KBM-7 (cell line): ENCODE results near the gene DCHS2.

Experiments
- DNase-seq: peaks from one replicate; pipeline ENCODE4 v3.0.0-alpha.2; 2015
- in situ Hi-C: fragments of 300-500 bp; cut with MboI; formaldehyde crosslinking; loops from 2 replicates; pipeline ENCODE4 v1.14.3; 2020; ENCODE audit warnings: low sequenced_read_pairs, low pct_unique_long_range_greater_than_20kb, mixed read lengths

Gene DCHS2

GRCh38 chr4:154416190-154416547, 75.4 kb downstream of the DCHS2 start:
- DNase-seq, result no peak
- in situ Hi-C loops, result no loop called here

GRCh38 chr4:154415313-154415712, 76.3 kb downstream of the DCHS2 start:
- DNase-seq, result no peak
- in situ Hi-C loops, result no loop called here

GRCh38 chr4:154414796-154415195, 76.8 kb downstream of the DCHS2 start:
- DNase-seq, result no peak
- in situ Hi-C loops, result no loop called here

- DNase-seq, result no peak
- in situ Hi-C loops, result no loop called here
These were observed 77.2 kb downstream of the DCHS2 start for GRCh38 chr4:154414371-154414770.

- in situ Hi-C loops, result no loop called here
- DNase-seq, result no peak
These were observed 84.2 kb downstream of the DCHS2 start for GRCh38 chr4:154407443-154407842.

GRCh38 chr4:154406018-154406795, 85.4 kb downstream of the DCHS2 start:
- DNase-seq, result peak; percentile 67
- in situ Hi-C loops, result no loop called here

- in situ Hi-C loops, result no loop called here
- DNase-seq, result no peak
These were observed 92.2 kb downstream of the DCHS2 start for GRCh38 chr4:154399259-154399974.

GRCh38 chr4:154390324-154390723, 101.3 kb downstream of the DCHS2 start:
- no peak for DNase-seq
- in situ Hi-C loops, result no loop called here

GRCh38 chr4:154389148-154389547, 102.5 kb downstream of the DCHS2 start:
- in situ Hi-C loops, result no loop called here
- DNase-seq, result no peak

GRCh38 chr4:154384012-154384411, 107.6 kb downstream of the DCHS2 start:
- in situ Hi-C loops, result no loop called here
- DNase-seq, result no peak

- in situ Hi-C loops, result no loop called here
- no peak for DNase-seq
These were observed 115.1 kb downstream of the DCHS2 start for GRCh38 chr4:154376486-154376885.

- DNase-seq, result no peak
- in situ Hi-C loops, result no loop called here
These were observed 123.5 kb downstream of the DCHS2 start for GRCh38 chr4:154368060-154368459.

- in situ Hi-C loops, result no loop called here
- peak; percentile 2 for DNase-seq
These were observed 123.9 kb downstream of the DCHS2 start for GRCh38 chr4:154367659-154368058.

GRCh38 chr4:154366956-154367355, 124.6 kb downstream of the DCHS2 start:
- in situ Hi-C loops, result no loop called here
- no peak for DNase-seq

- DNase-seq, result no peak
- in situ Hi-C loops, result no loop called here
These were observed 127.3 kb downstream of the DCHS2 start for GRCh38 chr4:154364066-154364845.

GRCh38 chr4:154361450-154361849, 130.1 kb downstream of the DCHS2 start:
- in situ Hi-C loops, result no loop called here
- DNase-seq, result no peak

- in situ Hi-C loops, result no loop called here
- DNase-seq, result no peak
These were observed 131.1 kb downstream of the DCHS2 start for GRCh38 chr4:154360491-154360890.

GRCh38 chr4:154354883-154355282, 136.7 kb downstream of the DCHS2 start:
- in situ Hi-C loops, result no loop called here
- DNase-seq, result no peak

GRCh38 chr4:154349829-154350228, 141.8 kb downstream of the DCHS2 start:
- peak; percentile 16 for DNase-seq

GRCh38 chr4:154348657-154349056, 142.9 kb downstream of the DCHS2 start:
- in situ Hi-C loops, result loop anchor here (25.0 kb wide), 1 partner anchor 264 kb away; the partner anchor contains the start of gene FGG
- DNase-seq, result no peak

More at GRCh38 chr4:154349829-154350228, 141.8 kb downstream of the DCHS2 start:
- in situ Hi-C loops, result loop anchor here (25.0 kb wide), 1 partner anchor 262 kb away; the partner anchor contains the start of gene FGG
